HG03025 (cell line): ENCODE results near the gene NKX1-1.

ENCODE experiments used
- ATAC-seq: cut with Tn5 transposase; IDR thresholded peaks from one replicate; pipeline ENCODE4 v1.9.1; 2021; ENCODE audit warnings: mild to moderate bottlenecking, moderate library complexity; ENCODE audit not compliant: unreplicated experiment, low FRiP score

The NKX1-1 gene

GRCh38 chr4:1417522-1418390 lies 11.5 kb upstream of the NKX1-1 start:
- no peak for ATAC-seq

GRCh38 chr4:1416948-1417260 lies 10.7 kb upstream of the NKX1-1 start:
- no peak for ATAC-seq

GRCh38 chr4:1416051-1416947 lies 10.1 kb upstream of the NKX1-1 start:
- ATAC-seq = no peak

- ATAC-seq = no peak
Observed at GRCh38 chr4:1415681-1415981, 9.4 kb upstream of the NKX1-1 start.

GRCh38 chr4:1414831-1415680 lies 8.8 kb upstream of the NKX1-1 start:
- no peak for ATAC-seq

GRCh38 chr4:1413687-1414479 lies 7.6 kb upstream of the NKX1-1 start:
- no peak for ATAC-seq

- ATAC-seq = no peak
Observed at GRCh38 chr4:1413204-1413663, 7.0 kb upstream of the NKX1-1 start.

- ATAC-seq = no peak
Observed at GRCh38 chr4:1412376-1413203, 6.3 kb upstream of the NKX1-1 start.

- no peak for ATAC-seq
Observed at GRCh38 chr4:1411436-1412375, 5.5 kb upstream of the NKX1-1 start.

- no peak for ATAC-seq
Observed at GRCh38 chr4:1410491-1411325, 4.5 kb upstream of the NKX1-1 start.

GRCh38 chr4:1409491-1410425 lies 3.5 kb upstream of the NKX1-1 start:
- ATAC-seq = no peak

- no peak for ATAC-seq
Observed at GRCh38 chr4:1409079-1409478, 2.8 kb upstream of the NKX1-1 start.

- no peak for ATAC-seq
Observed at GRCh38 chr4:1408418-1408817, 2.2 kb upstream of the NKX1-1 start.

GRCh38 chr4:1407657-1408333 lies 1.6 kb upstream of the NKX1-1 start:
- ATAC-seq = no peak

GRCh38 chr4:1406981-1407656 lies 877 bp upstream of the NKX1-1 start:
- ATAC-seq = no peak
